ENCODE measurements around the gene LIME1.

LIME1 gene

GRCh38 chr20:63754008-63754407, 17.5 kb downstream of the LIME1 start:
- Histone ChIP-seq H3K27me3 (ENCODE audit: control insufficient read depth, insufficient read depth, low read length) (no peaks in the 10 kb centered on the region), H3K36me3 (ENCODE audit: control insufficient read depth, insufficient read depth, low read length) (peaks cover 5% of the 10 kb centered on the region; the same call in 1 of the 2 replicates)
- WGBS (ENCODE audit: insufficient coverage, insufficient read length), result no CpG with 5 or more reads among the region's 16 CpGs

GRCh38 chr20:63755933-63756647, 19.6 kb downstream of the LIME1 start:
- Histone ChIP-seq H3K4me1 (ENCODE audit: control insufficient read depth, insufficient read depth, low read length) (peaks cover 2% of the 10 kb centered on the region), H3K27me3 (ENCODE audit: control insufficient read depth, insufficient read depth, low read length) (no peaks in the 10 kb centered on the region), H3K9me3 (ENCODE audit: control insufficient read depth, insufficient read depth, low read length) (no peaks in the 10 kb centered on the region), H3K36me3 (ENCODE audit: control insufficient read depth, insufficient read depth, low read length) (peaks cover 5% of the 10 kb centered on the region; the same call in 1 of the 2 replicates), H3K27ac (ENCODE audit: low read length) (no peak overlapping the region), H3K4me3 (ENCODE audit: low read length) (no peak overlapping the region)
- no peak for DNase-seq (ENCODE audit: low read depth, low spot score)
- no CpG with 5 or more reads among the region's 18 CpGs for WGBS (ENCODE audit: insufficient coverage, insufficient read length)

More at GRCh38 chr20:63754008-63754407, 17.5 kb downstream of the LIME1 start:
- Histone ChIP-seq H3K4me1 (ENCODE audit: control insufficient read depth, insufficient read depth, low read length) (peaks cover 3% of the 10 kb centered on the region), H3K9me3 (ENCODE audit: control insufficient read depth, insufficient read depth, low read length) (no peaks in the 10 kb centered on the region), H3K27ac (ENCODE audit: low read length) (no peak overlapping the region), H3K4me3 (ENCODE audit: low read length) (no peak overlapping the region)
- DNase-seq (ENCODE audit: low read depth, low spot score), result no peak

GRCh38 chr20:63756648-63756991, 20.2 kb downstream of the LIME1 start:
- Histone ChIP-seq H3K4me1 (ENCODE audit: control insufficient read depth, insufficient read depth, low read length) (no peaks in the 10 kb centered on the region; the same call in 1 of the 2 replicates), H3K4me3 (ENCODE audit: low read length) (no peak overlapping the region), H3K36me3 (ENCODE audit: control insufficient read depth, insufficient read depth, low read length) (peaks cover 5% of the 10 kb centered on the region; the same call in 1 of the 2 replicates), H3K27me3 (ENCODE audit: control insufficient read depth, insufficient read depth, low read length) (no peaks in the 10 kb centered on the region), H3K27ac (ENCODE audit: low read length) (no peak overlapping the region), H3K9me3 (ENCODE audit: control insufficient read depth, insufficient read depth, low read length) (no peaks in the 10 kb centered on the region)
- no CpG with 5 or more reads among the region's 8 CpGs for WGBS (ENCODE audit: insufficient coverage, insufficient read length)
- no peak for DNase-seq (ENCODE audit: low read depth, low spot score)

GRCh38 chr20:63758152-63758551, 21.7 kb downstream of the LIME1 start:
- H3K36me3 ChIP-seq (ENCODE audit: control insufficient read depth, insufficient read depth, low read length), result no peaks in the 10 kb centered on the region
- H3K27ac ChIP-seq (ENCODE audit: low read length), result no peak overlapping the region
- no peaks in the 10 kb centered on the region for H3K27me3 ChIP-seq (ENCODE audit: control insufficient read depth, insufficient read depth, low read length)
- H3K4me1 ChIP-seq (ENCODE audit: control insufficient read depth, insufficient read depth, low read length), result no peaks in the 10 kb centered on the region
- no CpG with 5 or more reads among the region's 7 CpGs for WGBS (ENCODE audit: insufficient coverage, insufficient read length)
- H3K4me3 ChIP-seq (ENCODE audit: low read length), result no peak overlapping the region
- no peaks in the 10 kb centered on the region for H3K9me3 ChIP-seq (ENCODE audit: control insufficient read depth, insufficient read depth, low read length)
- no peak for DNase-seq (ENCODE audit: low read depth, low spot score)

- no CpG with 5 or more reads among the region's 7 CpGs for WGBS (ENCODE audit: insufficient coverage, insufficient read length)
- H3K27me3 ChIP-seq (ENCODE audit: control insufficient read depth, insufficient read depth, low read length), result no peaks in the 10 kb centered on the region
- no peak for DNase-seq (ENCODE audit: low read depth, low spot score)
These were observed 23.0 kb downstream of the LIME1 start for GRCh38 chr20:63759377-63759901.

GRCh38 chr20:63765082-63765873, 28.8 kb downstream of the LIME1 start:
- no peaks in the 10 kb centered on the region for H3K27me3 ChIP-seq (ENCODE audit: control insufficient read depth, insufficient read depth, low read length)
- no peak overlapping the region for H3K27ac ChIP-seq (ENCODE audit: low read length)
- DNase-seq (ENCODE audit: low read depth, low spot score), result no peak
- H3K4me3 ChIP-seq (ENCODE audit: low read length), result no peak overlapping the region
- no peaks in the 10 kb centered on the region for H3K4me1 ChIP-seq (ENCODE audit: control insufficient read depth, insufficient read depth, low read length)
- no CpG with 5 or more reads among the region's 16 CpGs for WGBS (ENCODE audit: insufficient coverage, insufficient read length)
- peaks cover 8% of the 10 kb centered on the region; the same call in 1 of the 2 replicates for H3K36me3 ChIP-seq (ENCODE audit: control insufficient read depth, insufficient read depth, low read length)
- no peaks in the 10 kb centered on the region for H3K9me3 ChIP-seq (ENCODE audit: control insufficient read depth, insufficient read depth, low read length)

More at GRCh38 chr20:63759377-63759901, 23.0 kb downstream of the LIME1 start:
- H3K4me1 ChIP-seq (ENCODE audit: control insufficient read depth, insufficient read depth, low read length), result no peaks in the 10 kb centered on the region
- no peak overlapping the region for H3K4me3 ChIP-seq (ENCODE audit: low read length)
- H3K36me3 ChIP-seq (ENCODE audit: control insufficient read depth, insufficient read depth, low read length), result no peaks in the 10 kb centered on the region
- H3K9me3 ChIP-seq (ENCODE audit: control insufficient read depth, insufficient read depth, low read length), result no peaks in the 10 kb centered on the region
- no peak overlapping the region for H3K27ac ChIP-seq (ENCODE audit: low read length)

- Histone ChIP-seq H3K4me3 (ENCODE audit: low read length) (no peak overlapping the region), H3K36me3 (ENCODE audit: control insufficient read depth, insufficient read depth, low read length) (peaks cover 8% of the 10 kb centered on the region; the same call in 1 of the 2 replicates), H3K4me1 (ENCODE audit: control insufficient read depth, insufficient read depth, low read length) (no peaks in the 10 kb centered on the region), H3K27me3 (ENCODE audit: control insufficient read depth, insufficient read depth, low read length) (no peaks in the 10 kb centered on the region), H3K9me3 (ENCODE audit: control insufficient read depth, insufficient read depth, low read length) (no peaks in the 10 kb centered on the region), H3K27ac (ENCODE audit: low read length) (no peak overlapping the region)
- DNase-seq (ENCODE audit: low read depth, low spot score), result no peak
- WGBS (ENCODE audit: insufficient coverage, insufficient read length), result no CpG with 5 or more reads among the region's 7 CpGs
These were observed 29.4 kb downstream of the LIME1 start for GRCh38 chr20:63765902-63766301.

- Histone ChIP-seq H3K4me1 (ENCODE audit: control insufficient read depth, insufficient read depth, low read length) (no peaks in the 10 kb centered on the region), H3K4me3 (ENCODE audit: low read length) (no peak overlapping the region), H3K27me3 (ENCODE audit: control insufficient read depth, insufficient read depth, low read length) (no peaks in the 10 kb centered on the region), H3K9me3 (ENCODE audit: control insufficient read depth, insufficient read depth, low read length) (no peaks in the 10 kb centered on the region), H3K27ac (ENCODE audit: low read length) (no peak overlapping the region), H3K36me3 (ENCODE audit: control insufficient read depth, insufficient read depth, low read length) (peaks cover 8% of the 10 kb centered on the region; the same call in 1 of the 2 replicates)
- DNase-seq (ENCODE audit: low read depth, low spot score), result no peak
- no CpG with 5 or more reads among the region's 38 CpGs for WGBS (ENCODE audit: insufficient coverage, insufficient read length)
These were observed 30.4 kb downstream of the LIME1 start for GRCh38 chr20:63766695-63767426.

GRCh38 chr20:63767456-63767855, 31.0 kb downstream of the LIME1 start:
- no CpG with 5 or more reads among the region's 18 CpGs for WGBS (ENCODE audit: insufficient coverage, insufficient read length)
- H3K27ac ChIP-seq (ENCODE audit: low read length), result no peak overlapping the region

GRCh38 chr20:63767886-63768285, 31.4 kb downstream of the LIME1 start:
- Histone ChIP-seq H3K27me3 (ENCODE audit: control insufficient read depth, insufficient read depth, low read length) (no peaks in the 10 kb centered on the region), H3K4me3 (ENCODE audit: low read length) (no peak overlapping the region), H3K27ac (ENCODE audit: low read length) (no peak overlapping the region), H3K36me3 (ENCODE audit: control insufficient read depth, insufficient read depth, low read length) (peaks cover 9% of the 10 kb centered on the region; the same call in 1 of the 2 replicates), H3K4me1 (ENCODE audit: control insufficient read depth, insufficient read depth, low read length) (no peaks in the 10 kb centered on the region), H3K9me3 (ENCODE audit: control insufficient read depth, insufficient read depth, low read length) (no peaks in the 10 kb centered on the region)
- no CpG with 5 or more reads among the region's 7 CpGs for WGBS (ENCODE audit: insufficient coverage, insufficient read length)
- DNase-seq (ENCODE audit: low read depth, low spot score), result no peak

More at GRCh38 chr20:63767456-63767855, 31.0 kb downstream of the LIME1 start:
- H3K4me3 ChIP-seq (ENCODE audit: low read length), result no peak overlapping the region
- H3K27me3 ChIP-seq (ENCODE audit: control insufficient read depth, insufficient read depth, low read length), result no peaks in the 10 kb centered on the region
- H3K36me3 ChIP-seq (ENCODE audit: control insufficient read depth, insufficient read depth, low read length), result peaks cover 8% of the 10 kb centered on the region; the same call in 1 of the 2 replicates
- no peaks in the 10 kb centered on the region for H3K4me1 ChIP-seq (ENCODE audit: control insufficient read depth, insufficient read depth, low read length)
- no peak for DNase-seq (ENCODE audit: low read depth, low spot score)
- H3K9me3 ChIP-seq (ENCODE audit: control insufficient read depth, insufficient read depth, low read length), result no peaks in the 10 kb centered on the region

All from iPS DF 6.9 (cell line).